ENCODE measurements around the gene GINS2.

Gene GINS2

DNA sequence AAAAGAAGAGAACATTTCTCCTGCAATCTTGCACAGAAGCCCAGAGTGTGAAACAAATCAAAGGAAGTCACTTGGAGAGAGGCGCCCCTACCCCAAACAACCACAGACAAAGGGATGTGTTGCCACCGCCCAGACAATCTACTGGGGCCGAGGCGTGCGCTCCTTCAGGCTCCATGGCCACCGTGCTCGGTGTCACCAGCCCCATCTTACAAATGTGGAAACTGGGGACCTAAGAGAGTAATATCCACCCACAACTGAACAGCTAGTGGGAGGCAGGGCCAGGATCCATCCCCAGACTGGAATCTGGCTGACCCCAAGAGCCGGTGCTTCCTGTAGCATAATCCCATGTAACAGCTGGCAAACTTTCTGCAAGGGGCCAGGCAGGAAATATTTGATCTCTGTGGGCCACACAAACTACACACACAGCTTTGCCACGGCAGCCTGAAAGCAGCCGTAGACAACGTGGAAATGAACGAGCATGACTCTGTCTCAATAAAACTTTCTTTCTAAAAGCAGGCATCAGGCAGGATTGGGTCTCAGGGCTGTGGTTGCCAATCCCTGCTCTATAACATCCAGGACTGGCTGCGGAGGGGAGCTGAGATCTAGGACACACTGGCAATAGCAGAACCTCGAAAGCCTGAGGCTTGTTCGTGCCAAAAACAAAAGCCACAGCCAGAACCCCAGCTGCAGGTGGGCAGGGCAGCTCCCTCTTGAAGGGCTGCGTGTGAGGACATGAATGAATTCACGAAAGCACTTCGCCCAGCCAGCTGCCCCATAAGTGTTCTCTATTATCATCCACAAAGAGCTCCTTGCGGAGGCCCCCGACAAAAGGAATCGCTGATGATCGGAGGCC is 26.6 kb upstream of the GINS2 start:
- no peak for TF ChIP-seq CTCF (IDR thresholded peaks at IDR 0.05)

GRCh38 chr16:85712801-85713200 is 24.0 kb upstream of the GINS2 start:
- no peak for TF ChIP-seq CTCF (IDR thresholded peaks at IDR 0.05)

DNA sequence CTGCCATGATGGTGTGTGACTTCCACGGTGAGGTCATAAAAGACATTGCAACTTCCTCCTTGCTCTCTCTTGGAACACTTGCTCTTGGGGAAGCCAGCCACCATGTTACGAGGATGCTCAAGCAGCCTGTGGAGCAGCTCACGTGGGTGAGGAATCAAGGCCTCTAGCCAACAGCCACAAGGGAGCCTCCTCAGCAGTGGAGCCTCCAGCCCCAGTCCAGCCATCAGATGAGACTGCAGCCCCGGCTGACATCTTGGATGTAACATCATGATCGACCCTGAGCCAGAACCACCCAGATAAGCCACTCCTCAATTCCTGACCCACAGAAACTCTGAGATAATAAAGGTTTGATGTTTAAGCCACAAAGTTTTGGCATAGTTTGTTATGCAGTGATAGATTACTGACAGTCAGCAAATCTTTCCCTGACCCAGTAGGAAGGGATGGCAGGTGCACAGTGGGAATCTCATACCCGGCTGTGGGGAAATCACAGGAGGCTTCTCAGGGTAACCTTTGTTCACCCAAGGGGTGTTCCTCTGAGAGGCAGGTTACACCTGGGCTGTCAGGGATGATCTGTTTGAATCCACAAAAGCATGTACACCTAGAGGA is 23.3 kb upstream of the GINS2 start:
- no peak for TF ChIP-seq CTCF (IDR thresholded peaks at IDR 0.05)

DNA sequence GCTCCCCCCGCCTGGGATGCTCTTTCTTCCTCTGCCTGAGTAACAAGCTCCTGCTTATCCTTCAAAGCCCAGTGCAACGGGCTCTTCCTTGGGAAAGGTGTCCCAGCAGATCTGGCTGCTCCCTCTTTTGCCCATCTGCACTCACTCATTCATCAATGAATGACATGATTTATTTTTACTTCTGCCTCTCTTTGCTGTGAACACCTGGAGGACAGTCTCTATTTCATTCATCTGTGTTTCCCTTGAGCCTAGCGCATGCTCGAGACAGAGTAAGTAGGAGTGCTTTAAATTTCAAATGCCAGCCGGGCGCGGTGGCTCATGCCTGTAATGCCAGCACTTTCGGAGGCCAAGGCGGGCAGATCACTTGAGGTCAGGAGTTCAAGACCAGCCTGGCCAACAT is 22.0 kb upstream of the GINS2 start:
- TF ChIP-seq CTCF (IDR thresholded peaks at IDR 0.05) = no peak

GRCh38 chr16:85709766-85710585 is 21.2 kb upstream of the GINS2 start:
- TF ChIP-seq CTCF (IDR thresholded peaks at IDR 0.05) = no peak

- no peak for TF ChIP-seq CTCF (IDR thresholded peaks at IDR 0.05)
Measured at GRCh38 chr16:85708338-85708737, 19.6 kb upstream of the GINS2 start.

DNA sequence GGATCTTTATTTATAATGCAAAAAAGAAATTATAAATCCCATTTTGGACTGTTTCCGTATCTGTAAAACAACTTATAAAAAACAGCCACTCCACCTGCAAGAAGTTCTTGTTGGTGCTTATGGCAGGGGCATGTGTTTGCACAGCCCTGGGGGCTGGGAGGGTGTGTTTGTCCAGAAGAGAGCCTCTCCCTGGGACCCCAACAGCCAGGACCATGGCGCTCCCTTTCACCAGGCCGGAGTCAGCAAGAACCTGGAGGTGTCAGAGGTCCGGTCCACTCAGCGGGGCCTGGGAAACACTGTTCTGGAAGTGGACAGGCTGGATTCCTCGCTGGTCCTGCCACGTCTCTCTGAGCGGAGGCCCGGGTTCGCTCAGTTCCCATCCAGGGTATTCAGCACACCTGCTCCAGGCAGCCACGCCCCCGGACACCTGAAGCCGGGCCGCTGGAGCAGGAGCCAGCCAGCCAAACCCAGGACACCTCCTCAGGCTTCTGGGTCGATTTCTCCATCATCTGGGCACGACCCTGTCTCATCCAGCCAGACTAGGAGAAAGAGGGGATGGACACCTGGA is 18.9 kb upstream of the GINS2 start:
- TF ChIP-seq CTCF (IDR thresholded peaks at IDR 0.05) = no peak
